HG02884 (cell line): ENCODE results near the gene C16orf89.
"Not testable (repeated sequence)": the region's sequence is repeated elsewhere in the genome, so short reads cannot be mapped to it uniquely, and the experiment has no call there.

Experiments used
- ATAC-seq: cut with Tn5 transposase; IDR thresholded peaks from one replicate; pipeline ENCODE4 v1.9.1; 2021; ENCODE audit warnings: mild to moderate bottlenecking, moderate library complexity; ENCODE audit not compliant: unreplicated experiment

Gene C16orf89

DNA sequence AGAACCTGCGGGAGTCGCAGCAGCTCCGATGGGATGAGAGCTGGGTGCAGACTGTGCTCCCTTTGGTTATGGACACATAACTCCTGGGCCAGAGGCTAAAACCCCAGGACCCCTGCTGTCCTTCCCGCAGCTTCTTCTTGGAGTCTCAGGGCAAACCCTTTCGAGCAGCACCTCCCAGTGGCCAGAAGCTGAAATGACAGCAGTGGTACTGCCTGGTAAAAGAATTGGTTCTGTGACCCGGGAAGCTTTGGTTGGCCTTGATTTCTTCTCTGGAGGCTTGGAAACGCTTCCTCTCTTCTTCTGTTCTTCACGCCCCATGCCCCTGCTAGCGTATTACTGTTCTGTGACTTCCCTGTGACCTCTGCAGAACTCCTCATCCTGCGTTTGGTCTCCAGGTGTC is 19.0 kb upstream of the C16orf89 start:
- ATAC-seq, result not testable (repeated sequence)

- ATAC-seq, result not testable (repeated sequence)
Observed at GRCh38 chr16:5084099-5084731, 18.5 kb upstream of the C16orf89 start.

DNA sequence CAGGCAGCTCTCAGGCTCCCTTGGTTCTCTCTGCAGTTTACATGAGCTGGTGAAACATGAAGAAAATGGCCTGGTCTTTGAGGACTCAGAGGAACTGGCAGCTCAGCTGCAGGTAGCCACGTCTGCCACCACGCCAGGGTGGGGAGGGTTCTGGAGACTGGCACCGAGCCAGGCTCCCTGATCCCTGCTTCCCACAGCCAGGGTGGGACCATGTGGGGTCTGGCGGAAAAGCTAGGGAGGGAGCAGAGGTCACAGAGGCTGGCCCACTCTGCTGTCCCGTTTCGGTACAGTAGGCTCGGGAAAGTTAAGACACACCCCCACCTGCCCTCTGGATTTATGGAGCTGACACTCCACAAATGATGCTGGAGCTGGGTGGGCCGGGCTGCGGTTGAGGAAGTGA is 17.9 kb upstream of the C16orf89 start:
- ATAC-seq, result not testable (repeated sequence)

DNA sequence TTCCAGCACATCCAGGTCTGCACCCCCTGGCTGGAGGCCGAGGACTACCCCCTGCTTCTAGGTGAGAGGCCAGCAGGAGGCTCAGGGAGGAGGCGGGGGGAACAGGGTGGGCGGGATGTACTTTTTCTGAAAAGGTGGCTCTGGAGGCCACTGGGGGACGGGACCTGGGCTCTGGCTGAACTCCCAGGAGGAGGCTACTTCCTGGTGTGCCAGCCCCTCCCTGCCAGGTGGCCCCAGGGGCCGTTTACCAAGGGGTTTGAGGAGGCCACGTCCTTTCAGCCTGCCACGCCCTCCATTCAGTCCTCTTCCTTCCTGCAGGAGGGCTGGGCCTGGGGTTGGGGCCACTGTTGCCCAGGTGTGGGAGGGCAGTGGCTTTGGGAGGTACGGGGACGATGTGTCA is 15.2 kb upstream of the C16orf89 start:
- not testable (repeated sequence) for ATAC-seq

DNA sequence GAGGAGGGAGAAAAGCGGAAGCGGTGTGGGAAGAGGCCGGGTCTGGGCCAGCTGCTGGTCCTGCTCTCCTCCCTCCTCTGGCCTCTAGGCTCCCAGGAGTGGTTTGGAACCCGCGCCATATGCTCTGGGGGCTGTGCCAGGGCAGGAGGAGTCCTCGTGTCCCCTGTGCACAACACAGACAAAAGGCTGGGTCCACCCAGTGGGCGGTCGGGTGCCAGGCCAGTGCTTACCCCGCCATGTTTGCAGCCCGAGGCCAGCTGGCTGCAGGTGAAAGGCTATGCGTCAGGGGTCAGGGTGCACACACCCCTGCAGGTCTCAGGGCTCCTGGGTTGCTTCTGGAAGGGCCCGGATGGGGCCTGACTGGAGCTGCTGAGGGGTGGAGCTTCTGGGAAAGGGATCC is 14.7 kb upstream of the C16orf89 start:
- not testable (repeated sequence) for ATAC-seq

DNA sequence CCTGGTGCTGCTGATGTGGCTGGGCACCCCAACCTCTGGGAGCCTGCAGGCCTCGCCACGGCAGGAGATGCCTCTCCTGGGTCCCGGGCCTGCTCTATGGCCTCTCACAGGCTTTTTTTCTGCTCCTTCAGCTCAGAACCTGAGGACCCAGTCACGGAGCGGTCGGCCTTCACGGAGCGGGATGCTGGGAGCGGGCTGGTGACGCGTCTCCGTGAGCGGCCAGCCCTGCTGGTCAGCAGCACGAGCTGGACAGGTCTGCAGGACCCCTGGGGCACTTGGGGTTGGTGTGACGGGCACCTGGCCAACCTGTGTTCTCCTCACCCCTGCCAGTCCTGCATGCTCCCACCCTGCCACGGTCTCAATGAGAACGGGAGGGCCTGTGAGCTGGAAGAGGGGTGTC is 12.9 kb upstream of the C16orf89 start:
- no peak for ATAC-seq

DNA sequence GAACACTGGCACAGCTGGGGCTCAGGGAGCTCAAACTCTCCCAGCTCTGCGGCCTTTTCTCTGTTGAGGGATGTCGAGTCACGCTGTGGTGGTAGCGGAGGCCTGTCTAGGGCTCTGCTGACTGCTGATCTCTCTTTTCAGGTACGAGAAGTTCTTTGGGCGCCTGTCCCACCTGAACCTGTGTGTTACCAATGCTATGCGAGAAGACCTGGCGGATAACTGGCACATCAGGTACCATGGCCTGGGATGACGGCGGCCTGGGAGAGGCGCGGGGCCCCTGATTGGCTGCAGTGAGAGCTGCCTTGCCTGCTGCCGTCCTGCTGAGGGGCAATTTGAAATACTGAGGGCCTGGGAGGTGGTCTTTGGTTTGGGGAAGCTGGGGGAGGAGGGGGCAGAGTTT is 11.5 kb upstream of the C16orf89 start:
- no peak for ATAC-seq

DNA sequence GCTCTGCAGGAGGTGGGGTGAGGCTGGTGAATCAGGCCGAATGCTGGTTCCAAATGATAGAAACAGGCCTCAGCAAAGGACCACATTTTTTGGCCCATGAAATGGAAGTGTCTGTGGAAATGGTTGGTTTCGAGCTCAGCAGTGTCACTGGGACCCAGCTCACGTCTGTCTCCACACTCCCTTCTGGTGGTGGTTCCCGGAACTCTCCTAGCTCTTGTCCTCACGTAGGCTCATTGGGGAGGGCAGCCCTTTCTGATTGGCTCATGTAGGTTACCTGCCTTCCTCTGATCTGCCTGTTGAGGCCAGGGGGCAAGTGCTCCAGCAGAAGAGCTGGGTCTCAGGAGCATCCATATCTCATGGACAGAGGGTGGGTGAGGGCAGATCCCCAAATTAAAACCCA is 9.9 kb upstream of the C16orf89 start:
- ATAC-seq, result no peak

DNA sequence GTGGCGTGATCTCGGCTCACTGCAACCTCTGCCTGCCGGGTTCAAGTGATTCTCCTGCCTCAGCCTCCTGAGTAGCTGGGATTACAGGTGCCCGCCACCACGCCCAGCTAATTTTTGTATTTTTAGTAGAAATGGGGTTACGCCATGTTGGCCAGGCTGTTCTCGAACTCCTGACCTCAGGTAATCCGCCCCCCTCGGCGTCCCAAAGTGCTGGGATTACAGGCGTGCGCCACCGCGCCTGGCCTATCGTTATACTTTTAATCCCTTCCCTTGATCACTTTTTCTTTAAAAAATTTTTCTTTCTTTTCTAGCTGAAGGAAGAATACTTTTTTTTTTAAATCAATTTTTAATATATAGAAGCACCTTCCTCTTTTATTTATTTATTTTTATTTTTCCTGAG is 8.0 kb upstream of the C16orf89 start:
- ATAC-seq, result not testable (repeated sequence)

DNA sequence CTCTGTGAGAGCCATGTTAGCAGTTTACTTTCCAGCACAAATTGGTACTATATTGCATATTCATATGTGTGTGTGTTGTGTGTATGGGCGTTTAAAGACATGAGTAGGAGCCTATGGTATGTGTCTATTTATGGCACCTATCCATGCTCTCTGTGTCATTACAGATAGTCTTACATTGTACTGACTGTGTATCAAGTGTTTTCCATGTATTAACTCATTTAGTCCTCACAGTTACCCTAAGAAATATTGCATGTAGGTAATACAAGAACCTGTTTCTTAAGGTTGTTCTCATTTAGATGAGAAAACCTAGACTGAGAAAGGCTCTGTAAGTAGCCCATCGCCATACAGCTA is 7.5 kb upstream of the C16orf89 start:
- no peak for ATAC-seq

GRCh38 chr16:5072334-5073278 is 6.8 kb upstream of the C16orf89 start:
- ATAC-seq, result no peak

DNA sequence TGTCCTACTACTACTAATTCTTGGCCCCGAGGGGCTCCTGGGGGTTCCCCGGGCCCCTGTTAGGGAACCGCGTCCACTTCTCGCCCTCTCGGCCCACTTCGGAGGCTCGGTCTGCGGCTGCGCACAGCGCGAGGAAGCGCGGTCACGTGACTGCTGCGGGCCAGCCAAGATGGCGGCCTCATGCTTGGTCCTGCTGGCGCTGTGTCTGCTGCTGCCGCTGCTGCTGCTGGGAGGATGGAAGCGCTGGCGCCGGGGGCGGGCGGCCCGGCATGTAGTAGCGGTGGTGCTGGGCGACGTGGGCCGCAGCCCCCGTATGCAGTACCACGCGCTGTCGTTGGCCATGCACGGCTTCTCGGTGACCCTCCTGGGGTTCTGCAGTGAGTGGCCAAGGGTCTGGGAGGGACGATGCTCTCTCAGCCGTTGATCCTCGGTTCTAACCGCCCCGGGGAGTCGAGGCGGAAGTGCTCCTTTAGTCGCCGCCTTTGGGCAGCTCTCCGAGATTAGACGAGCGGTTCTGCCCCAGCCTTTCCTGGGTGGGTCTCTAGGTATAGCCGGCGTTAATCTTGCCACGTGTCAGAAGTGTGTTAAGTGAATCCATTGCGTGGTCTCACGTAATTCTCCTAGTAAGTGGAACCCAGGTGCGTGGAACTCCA is 6.1 kb upstream of the C16orf89 start, which contains the start of gene ALG1:
Gene ALG1 (plus strand): TSS at position 163 of the 653 bp plus-strand sequence. CDS start 7 bp downstream, at position 170.
- ATAC-seq, result peak; percentile 70

DNA sequence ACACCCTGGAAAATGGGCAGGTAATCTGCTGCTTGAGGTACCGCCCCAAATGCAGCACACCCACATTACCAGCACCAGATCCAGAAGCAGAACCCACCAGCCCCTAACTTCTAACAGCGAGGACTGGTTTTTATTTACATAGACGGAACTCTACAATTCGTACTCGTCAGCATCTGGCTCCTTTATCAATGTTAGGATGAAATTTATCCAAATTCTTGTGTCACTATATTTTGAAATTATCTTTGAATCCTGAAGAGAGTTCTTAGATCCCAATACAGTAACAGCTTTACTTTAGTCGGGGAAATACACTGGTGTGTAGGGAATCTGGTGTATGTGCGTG is 5.6 kb upstream of the C16orf89 start:
- ATAC-seq, result no peak

- no peak for ATAC-seq
Observed at GRCh38 chr16:5070431-5071186, 4.9 kb upstream of the C16orf89 start.

DNA sequence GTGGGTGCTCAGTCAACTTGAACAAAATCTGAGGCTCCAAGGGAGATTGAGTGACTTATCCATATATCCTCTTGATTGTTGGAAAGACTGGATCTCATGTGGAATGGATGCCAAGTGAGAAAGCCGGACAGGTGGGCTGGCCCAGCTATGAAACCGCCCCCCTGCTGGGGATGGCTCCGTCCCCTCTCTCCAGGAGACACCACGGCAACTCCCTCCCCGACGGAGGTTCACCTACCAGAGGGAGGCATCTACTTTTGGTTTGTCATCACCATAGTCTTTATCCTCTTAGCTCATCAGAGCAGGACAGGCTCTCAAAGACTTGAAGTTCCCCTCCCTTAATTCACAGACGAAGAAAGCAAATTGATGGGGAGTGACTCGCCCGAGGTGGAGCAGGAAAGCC is 4.1 kb upstream of the C16orf89 start:
- ATAC-seq, result no peak

GRCh38 chr16:5069048-5069447 is 3.3 kb upstream of the C16orf89 start:
- no peak for ATAC-seq

DNA sequence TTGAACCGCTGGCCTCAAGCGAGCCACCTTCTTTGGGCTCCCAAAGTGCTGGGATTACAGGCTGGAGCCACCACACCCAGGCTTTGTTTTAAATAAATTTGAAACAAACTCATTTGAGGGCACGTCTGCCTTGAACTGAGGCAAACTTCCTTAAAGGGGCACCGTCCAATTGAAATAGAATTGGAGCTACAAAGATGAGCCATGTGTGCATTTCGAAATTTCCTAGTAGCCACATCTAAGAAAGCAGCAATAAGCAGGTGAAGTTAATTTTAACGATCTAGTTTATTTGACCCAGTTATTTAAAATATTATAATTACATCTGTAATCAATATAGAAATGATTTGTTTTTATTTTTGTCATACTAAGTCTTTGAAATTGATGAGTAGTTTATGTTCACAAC is 755 bp upstream of the C16orf89 start:
- no peak for ATAC-seq

DNA sequence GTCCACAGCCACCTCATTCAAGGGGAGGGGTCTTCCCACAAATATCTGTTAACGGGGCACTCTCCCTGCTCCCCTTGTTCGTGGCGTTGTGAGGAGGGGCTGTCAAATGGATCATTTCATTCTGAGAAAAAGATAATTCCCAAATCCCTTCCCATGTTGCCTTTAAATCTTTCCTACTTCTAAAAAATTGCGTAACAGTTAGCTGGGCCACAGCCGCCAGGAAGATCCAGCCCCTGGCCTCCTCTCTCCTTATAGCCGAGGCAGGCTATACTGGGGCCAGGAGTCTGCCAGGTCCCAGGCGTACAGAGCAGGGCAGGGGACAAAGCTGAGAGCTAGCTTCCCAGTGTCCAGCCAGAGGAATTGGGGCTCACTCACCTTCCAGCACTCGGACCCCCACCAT is 430 bp downstream of the C16orf89 start:
- ATAC-seq, result no peak

- ATAC-seq, result no peak
Observed at GRCh38 chr16:5064915-5065314, 841 bp downstream of the C16orf89 start.

DNA sequence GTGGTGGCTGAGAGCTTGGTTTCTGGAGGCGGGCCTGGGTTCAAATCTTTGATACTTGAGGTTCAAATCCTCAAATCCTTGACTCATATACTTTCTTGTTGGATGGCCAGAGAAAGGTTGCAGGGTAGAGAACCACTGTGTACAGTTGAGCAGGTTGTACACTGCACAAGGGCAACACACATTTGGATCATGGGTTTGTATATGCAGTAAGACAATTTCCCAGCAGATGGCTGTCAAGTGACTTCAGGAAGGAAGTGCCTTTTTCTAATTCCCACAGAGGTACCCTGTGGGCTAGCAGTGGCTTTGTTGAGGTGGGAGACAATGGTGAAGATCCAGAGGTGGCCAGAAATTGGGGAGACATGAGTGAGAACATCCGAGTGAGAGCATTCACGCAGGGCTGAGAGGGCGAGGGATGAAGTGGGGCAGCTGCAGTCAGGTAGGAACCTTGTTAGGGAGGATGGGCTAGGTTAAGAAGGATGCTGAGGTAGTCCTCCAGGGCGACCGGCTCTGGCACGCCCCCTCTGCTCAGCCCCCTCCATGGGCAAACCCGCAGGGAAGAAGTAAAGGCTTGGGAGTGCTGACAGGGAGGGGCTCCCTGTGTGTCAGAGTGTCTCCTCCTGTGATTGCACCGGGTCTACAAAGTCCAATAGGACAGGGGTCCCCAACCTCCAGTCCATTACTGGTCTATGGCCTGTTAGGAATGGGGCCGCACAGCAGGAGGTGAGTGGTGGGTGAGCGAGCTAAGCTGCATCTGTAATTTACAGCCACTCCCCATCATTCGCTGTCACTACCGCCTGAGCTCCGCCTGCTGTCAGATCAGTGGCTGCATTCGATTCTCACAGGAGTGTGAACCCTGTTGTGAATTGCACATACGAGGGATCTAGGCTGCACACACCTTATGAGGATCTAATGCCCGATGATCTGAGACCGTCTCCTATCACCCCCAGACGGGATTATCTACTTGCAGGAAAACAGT is 2.7 kb downstream of the C16orf89 start:
- no peak for ATAC-seq
